ENCODE measurements around the gene ARL6IP5.

ARL6IP5 gene

DNA sequence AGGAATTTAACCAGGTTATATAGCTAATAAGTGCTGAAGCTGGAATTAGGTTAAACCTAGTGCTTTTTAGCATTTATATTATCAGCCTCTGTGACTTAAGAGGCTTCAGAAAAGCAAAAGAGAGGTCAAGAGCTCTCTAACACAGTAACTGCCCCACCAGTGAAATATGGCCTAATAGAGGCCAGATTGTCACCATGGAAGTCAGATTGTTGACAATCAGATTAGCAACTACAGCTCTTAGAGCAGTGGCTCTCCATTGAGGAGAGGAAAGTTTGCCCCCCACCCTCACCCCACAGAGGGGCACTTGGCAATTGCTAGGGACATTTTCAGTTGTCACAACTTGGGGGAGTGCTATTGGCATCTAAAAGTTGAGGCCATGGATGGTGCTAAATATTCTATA, 61.0 kb downstream of the ARL6IP5 start:
- FAIRE-seq: no peak
- TF ChIP-seq, protein P1, sequence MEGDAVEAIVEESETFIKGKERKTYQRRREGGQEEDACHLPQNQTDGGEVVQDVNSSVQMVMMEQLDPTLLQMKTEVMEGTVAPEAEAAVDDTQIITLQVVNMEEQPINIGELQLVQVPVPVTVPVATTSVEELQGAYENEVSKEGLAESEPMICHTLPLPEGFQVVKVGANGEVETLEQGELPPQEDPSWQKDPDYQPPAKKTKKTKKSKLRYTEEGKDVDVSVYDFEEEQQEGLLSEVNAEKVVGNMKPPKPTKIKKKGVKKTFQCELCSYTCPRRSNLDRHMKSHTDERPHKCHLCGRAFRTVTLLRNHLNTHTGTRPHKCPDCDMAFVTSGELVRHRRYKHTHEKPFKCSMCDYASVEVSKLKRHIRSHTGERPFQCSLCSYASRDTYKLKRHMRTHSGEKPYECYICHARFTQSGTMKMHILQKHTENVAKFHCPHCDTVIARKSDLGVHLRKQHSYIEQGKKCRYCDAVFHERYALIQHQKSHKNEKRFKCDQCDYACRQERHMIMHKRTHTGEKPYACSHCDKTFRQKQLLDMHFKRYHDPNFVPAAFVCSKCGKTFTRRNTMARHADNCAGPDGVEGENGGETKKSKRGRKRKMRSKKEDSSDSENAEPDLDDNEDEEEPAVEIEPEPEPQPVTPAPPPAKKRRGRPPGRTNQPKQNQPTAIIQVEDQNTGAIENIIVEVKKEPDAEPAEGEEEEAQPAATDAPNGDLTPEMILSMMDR (IDR thresholded peaks at IDR 0.05; ENCODE audit: insufficient read depth, missing control alignments): no peak
- DNase-seq (ENCODE audit: insufficient read length, low spot score): no peak

DNA sequence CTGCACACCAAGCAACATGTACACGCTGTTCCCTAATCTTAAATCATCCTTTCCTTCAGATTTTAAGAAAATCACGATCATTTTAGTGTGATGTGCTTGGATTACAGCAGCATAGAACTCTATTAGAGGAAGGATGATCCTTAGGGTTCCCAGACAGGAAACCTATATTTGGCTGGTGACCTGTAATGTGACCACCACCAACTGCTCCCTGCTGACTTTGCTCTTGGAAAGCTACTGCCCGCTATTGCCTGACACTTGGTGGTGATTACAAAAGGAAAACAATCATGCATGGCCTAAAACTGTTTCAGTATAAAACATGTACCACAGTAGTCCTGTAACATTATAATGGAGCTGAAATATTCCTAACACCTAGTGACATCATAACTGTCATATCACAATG, 64.8 kb downstream of the ARL6IP5 start:
- TF ChIP-seq, protein P1 (IDR thresholded peaks at IDR 0.05; ENCODE audit: insufficient read depth, missing control alignments): no peak
- DNase-seq (ENCODE audit: insufficient read length, low spot score): no peak
- FAIRE-seq: no peak
